Astrocyte of the spinal cord (primary cell): ENCODE results near the gene KIAA0040.

Experiments used
- DNase-seq: peaks from one replicate; pipeline ENCODE4 v3.0.0; 2011; ENCODE audit warnings: low read depth, low spot score
- H3K4me3 ChIP-seq: 2 replicates; pipeline ENCODE4 v1.5.1; 2011; ENCODE audit warnings: low read depth, mild to moderate bottlenecking, low read length, moderate library complexity
- CTCF ChIP-seq: IDR thresholded peaks from 2 replicates; pipeline ENCODE4 v1.5.1; 2012; ENCODE audit warnings: low read depth, mild to moderate bottlenecking, low read length, inconsistent platforms
- in situ Hi-C: cut with HindIII; loops from 2 replicates; pipeline ENCODE4 v1.10.0; 2017; ENCODE audit warnings: low sequenced_read_pairs

KIAA0040 gene

GRCh38 chr1:175183586-175183985, 9.0 kb downstream of the KIAA0040 start:
- H3K4me3 ChIP-seq: no peak overlapping the region
- in situ Hi-C loops: no loop called here
- no peak for TF ChIP-seq CTCF
- no peak for DNase-seq

GRCh38 chr1:175182201-175182746, 10.3 kb downstream of the KIAA0040 start:
- no peak for TF ChIP-seq CTCF
- no peak overlapping the region for H3K4me3 ChIP-seq
- no peak for DNase-seq
- in situ Hi-C loops: no loop called here

GRCh38 chr1:175179837-175180590, 12.6 kb downstream of the KIAA0040 start:
- in situ Hi-C loops: no loop called here
- H3K4me3 ChIP-seq: no peak overlapping the region
- no peak for DNase-seq
- no peak for TF ChIP-seq CTCF

GRCh38 chr1:175178456-175178855, 14.1 kb downstream of the KIAA0040 start:
- in situ Hi-C loops: no loop called here
- H3K4me3 ChIP-seq: no peak overlapping the region
- no peak for DNase-seq
- TF ChIP-seq CTCF: no peak

GRCh38 chr1:175178056-175178455, 14.5 kb downstream of the KIAA0040 start:
- in situ Hi-C loops: no loop called here
- no peak overlapping the region for H3K4me3 ChIP-seq
- TF ChIP-seq CTCF: no peak
- no peak for DNase-seq

- DNase-seq: no peak
- in situ Hi-C loops: no loop called here
- no peak for TF ChIP-seq CTCF
- no peak overlapping the region for H3K4me3 ChIP-seq
Observed at GRCh38 chr1:175176246-175176645, 16.3 kb downstream of the KIAA0040 start.
